Left lung (tissue), 10 donors: ENCODE data around the gene HECTD1. TPM values are rescaled to one million over a fixed set of nuclear protein-coding genes. Genes with fewer than 3 reads are reported as not detected.

Experiments
- ATAC-seq: fragments of 200-7000 bp; cut with Tn5 transposase; one replicate; pipeline ENCODE4 v1.9.1; 2020; ENCODE audit warnings: moderate library complexity
- DNase-seq, 4 donors: peaks; one replicate each; pipeline ENCODE4 v3.0.0-alpha.2; 2013 to 2020
- H3K27ac ChIP-seq, 2 donors: fragments of 200-600 bp; sonication (generic) in 1 of 2; one replicate each; pipeline versions ENCODE4 v1.5.0 to v1.8.0; 2020 to 2021
- H3K27me3 ChIP-seq, 2 donors: fragments of 200-600 bp; sonication (generic) in 1 of 2; one replicate each; pipeline versions ENCODE4 v1.5.0 to v1.8.0; 2020 to 2021
- H3K36me3 ChIP-seq, 2 donors: fragments of 200-600 bp; sonication (generic) in 1 of 2; one replicate each; pipeline versions ENCODE4 v1.5.0 to v1.8.0; 2020 to 2021
- H3K4me1 ChIP-seq, 2 donors: fragments of 200-600 bp; one replicate each; pipeline ENCODE4 v1.8.0; 2021
- H3K4me3 ChIP-seq, 2 donors: fragments of 200-600 bp; sonication (generic) in 1 of 2; one replicate each; pipeline versions ENCODE4 v1.5.0 to v1.8.0; 2020 to 2021; ENCODE audit warnings: mild to moderate bottlenecking in 1 of 2
- H3K9me3 ChIP-seq, 2 donors: fragments of 200-600 bp; sonication (generic) in 1 of 2; one replicate each; pipeline versions ENCODE4 v1.5.0 to v1.8.0; 2020 to 2021
- CTCF ChIP-seq, 2 donors: fragments of 200-600 bp; sonication (generic) in 1 of 2; IDR thresholded peaks; one replicate each; pipeline versions ENCODE4 v1.5.0 to v1.8.0; 2021; ENCODE audit warnings: antibody characterized with exemption in 2 of 2
- intact Hi-C, 2 donors: fragments of 100-400 bp; cut with DNase I; formaldehyde crosslinking; loops; one replicate each; pipeline versions ENCODE4 v1.11.2 to v1.14.2; 2022
- polyA plus RNA-seq, 6 donors: library from polyadenylated mRNA; unstranded; fragments of 120-200 nt; gene quantifications; one replicate each; pipeline ENCODE4 v1.2.1, GENCODE V29; 2013; ENCODE audit not compliant: insufficient read length in 6 of 6
- total RNA-seq, 2 donors: library from RNA; stranded (reverse); fragmentation: NEBNext Ultra II Directional; extraction: Animal tissue kit (Norgen Biotek cat#: 25700); gene quantifications; one replicate each; pipeline ENCODE4 v1.2.1, GENCODE V29; 2021
- donor health status: DM: no; HTN: yes; CAD: no.
- donor health status: DM: no; HTN: no; CAD: no.

Gene HECTD1
- total and polyA plus RNA-seq, 8 donors, result 160 to 203 (median 192) TPM

- no peak for ATAC-seq
- no peak overlapping the region for H3K4me3 ChIP-seq
- no peaks in the 10 kb centered on the region for H3K27me3 ChIP-seq
- no peaks in the 10 kb centered on the region for H3K9me3 ChIP-seq
- peaks cover 0 to 5% of the 10 kb centered on the region in 2 donors for H3K4me1 ChIP-seq
- H3K27ac ChIP-seq, result no peak overlapping the region
- peaks cover 0 to 5% of the 10 kb centered on the region in 2 donors for H3K36me3 ChIP-seq
- intact Hi-C loops, result no loop called here
- no peak for DNase-seq
- no peak for TF ChIP-seq CTCF (IDR thresholded peaks at IDR 0.05)
Measured at GRCh38 chr14:31085027-31085426, 122.6 kb downstream of the HECTD1 start.

DNA sequence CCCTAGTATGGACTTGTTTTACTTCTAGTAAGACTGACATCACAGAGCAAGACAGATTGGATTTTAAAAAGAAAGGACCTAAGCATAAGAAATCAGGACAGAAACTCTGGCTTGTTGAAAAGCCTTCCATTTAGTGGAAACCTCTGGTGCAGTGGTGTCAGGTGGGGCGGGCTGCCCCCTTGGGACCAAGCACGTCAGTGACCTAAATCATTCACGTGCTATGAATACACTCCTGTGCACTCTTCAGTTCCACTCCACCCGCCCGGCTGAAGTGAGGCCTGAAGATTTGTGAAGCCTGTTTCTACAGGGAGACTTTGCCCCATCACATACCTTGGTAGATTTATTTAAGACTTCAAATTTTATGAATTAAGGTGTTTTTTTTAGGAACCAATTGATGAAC lies 123.2 kb downstream of the HECTD1 start:
- Histone ChIP-seq H3K27me3 (no peaks in the 10 kb centered on the region), H3K27ac (no peak overlapping the region), H3K4me1 (no peaks in the 10 kb centered on the region), H3K9me3 (no peaks in the 10 kb centered on the region), H3K36me3 (peaks cover 0 to 5% of the 10 kb centered on the region in 2 donors), H3K4me3 (no peak overlapping the region)
- intact Hi-C loops, result no loop called here
- ATAC-seq, result peak; percentile 59
- peak in 1 of 4 donors; percentile 35 for DNase-seq
- no peak for TF ChIP-seq CTCF (IDR thresholded peaks at IDR 0.05)

GRCh38 chr14:31083781-31084180 lies 123.8 kb downstream of the HECTD1 start:
- intact Hi-C loops, result loop anchor here in 1 of 2 donors (2.0 kb wide), 1 partner anchor 103 kb away; no protein-coding TSS in a partner anchor
- Histone ChIP-seq H3K27ac (no peak overlapping the region), H3K4me1 (no peaks in the 10 kb centered on the region), H3K4me3 (no peak overlapping the region), H3K36me3 (peaks cover 0 to 5% of the 10 kb centered on the region in 2 donors), H3K27me3 (no peaks in the 10 kb centered on the region), H3K9me3 (no peaks in the 10 kb centered on the region)
- no peak for TF ChIP-seq CTCF (IDR thresholded peaks at IDR 0.05)
- ATAC-seq (no peak), DNase-seq (no peak)

- peaks cover 0 to 5% of the 10 kb centered on the region in 2 donors for H3K36me3 ChIP-seq
- TF ChIP-seq CTCF (IDR thresholded peaks at IDR 0.05), result no peak
- no peak overlapping the region for H3K4me3 ChIP-seq
- ATAC-seq, result no peak
- H3K9me3 ChIP-seq, result no peaks in the 10 kb centered on the region
- DNase-seq, result no peak
- H3K27ac ChIP-seq, result no peak overlapping the region
- H3K27me3 ChIP-seq, result no peaks in the 10 kb centered on the region
- intact Hi-C loops, result no loop called here
- no peaks in the 10 kb centered on the region for H3K4me1 ChIP-seq
Measured at GRCh38 chr14:31080484-31080883, 127.1 kb downstream of the HECTD1 start.

DNA sequence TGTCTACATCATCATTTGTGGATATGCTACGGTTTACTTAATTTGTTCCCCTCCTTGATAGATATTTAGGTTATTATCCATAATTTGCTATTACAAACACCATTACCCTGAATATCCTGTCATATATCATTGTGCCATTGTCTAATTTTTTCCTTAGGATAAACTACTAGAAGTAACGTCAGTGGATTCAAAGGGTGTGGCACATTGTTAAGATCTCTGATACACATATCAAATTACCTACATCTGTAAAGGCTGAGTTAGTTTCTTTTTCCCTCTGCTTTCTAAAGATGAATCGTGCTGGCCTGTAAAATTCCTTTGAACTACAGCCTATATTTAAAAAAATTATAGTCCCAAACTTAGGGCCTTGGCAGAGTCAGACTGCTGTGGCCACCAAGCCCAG lies 127.5 kb downstream of the HECTD1 start:
- intact Hi-C loops, result no loop called here
- TF ChIP-seq CTCF (IDR thresholded peaks at IDR 0.05), result no peak
- Histone ChIP-seq H3K27me3 (no peaks in the 10 kb centered on the region), H3K4me3 (no peak overlapping the region), H3K9me3 (no peaks in the 10 kb centered on the region), H3K36me3 (peaks cover 0 to 5% of the 10 kb centered on the region in 2 donors), H3K4me1 (no peaks in the 10 kb centered on the region), H3K27ac (no peak overlapping the region)
- ATAC-seq (no peak), DNase-seq (no peak)
